ENCODE results near the gene ASNSD1.
A peak's percentile ranks its signal among the peaks of the same experiment; 100 is the strongest.

Gene ASNSD1

GRCh38 chr2:189661148-189661956, at the start of gene ASNSD1:
Gene ASNSD1 (plus strand): TSS chr2:189661459. CDS start chr2:189666133, 4,674 bp downstream.
- DNase-seq (ENCODE audit: low spot score) = peak; percentile 100

GRCh38 chr2:189613077-189613636, 48.1 kb upstream of the ASNSD1 start:
- DNase-seq (ENCODE audit: low spot score) = no peak

GRCh38 chr2:189613650-189614420, 47.4 kb upstream of the ASNSD1 start:
- DNase-seq (ENCODE audit: low spot score) = no peak

GRCh38 chr2:189614585-189614984, 46.7 kb upstream of the ASNSD1 start:
- no peak for DNase-seq (ENCODE audit: low spot score)

- no peak for DNase-seq (ENCODE audit: low spot score)
Measured at GRCh38 chr2:189618197-189618596, 43.1 kb upstream of the ASNSD1 start.

- no peak for DNase-seq (ENCODE audit: low spot score)
Measured at GRCh38 chr2:189621781-189622180, 39.5 kb upstream of the ASNSD1 start.

GRCh38 chr2:189623049-189623448, 38.2 kb upstream of the ASNSD1 start:
- DNase-seq (ENCODE audit: low spot score) = no peak

- no peak for DNase-seq (ENCODE audit: low spot score)
Measured at GRCh38 chr2:189624648-189625355, 36.5 kb upstream of the ASNSD1 start.

GRCh38 chr2:189625636-189626035, 35.6 kb upstream of the ASNSD1 start:
- no peak for DNase-seq (ENCODE audit: low spot score)

GRCh38 chr2:189627789-189628188, 33.5 kb upstream of the ASNSD1 start:
- DNase-seq (ENCODE audit: low spot score) = no peak

- no peak for DNase-seq (ENCODE audit: low spot score)
Measured at GRCh38 chr2:189628817-189629530, 32.3 kb upstream of the ASNSD1 start.

- no peak for DNase-seq (ENCODE audit: low spot score)
Measured at GRCh38 chr2:189629531-189630453, 31.5 kb upstream of the ASNSD1 start.

GRCh38 chr2:189631849-189632248, 29.4 kb upstream of the ASNSD1 start:
- no peak for DNase-seq (ENCODE audit: low spot score)

- DNase-seq (ENCODE audit: low spot score) = peak; percentile 21
Measured at GRCh38 chr2:189633392-189633811, 27.9 kb upstream of the ASNSD1 start.

GRCh38 chr2:189635353-189635752, 25.9 kb upstream of the ASNSD1 start:
- DNase-seq (ENCODE audit: low spot score) = no peak

GRCh38 chr2:189638301-189639006, 22.8 kb upstream of the ASNSD1 start:
- no peak for DNase-seq (ENCODE audit: low spot score)

GRCh38 chr2:189639007-189639609, 22.2 kb upstream of the ASNSD1 start:
- no peak for DNase-seq (ENCODE audit: low spot score)

GRCh38 chr2:189641002-189641401, 20.3 kb upstream of the ASNSD1 start:
- DNase-seq (ENCODE audit: low spot score) = no peak

- DNase-seq (ENCODE audit: low spot score) = no peak
Measured at GRCh38 chr2:189641590-189641989, 19.7 kb upstream of the ASNSD1 start.
